GM20431 (cell line): ENCODE data around the gene RASA3.

ENCODE experiments used
- in situ Hi-C: fragments of 300-500 bp; cut with MseI, MboI; formaldehyde crosslinking; loops from one replicate; pipeline ENCODE4 v1.15.0; 2020; ENCODE audit warnings: low sequenced_read_pairs; ENCODE audit not compliant: unreplicated experiment

The RASA3 gene

GRCh38 chr13:114059946-114060860, 72.2 kb downstream of the RASA3 start:
- in situ Hi-C loops: no loop called here

GRCh38 chr13:114059428-114059827, 73.0 kb downstream of the RASA3 start:
- in situ Hi-C loops: no loop called here

GRCh38 chr13:114058051-114058867, 74.2 kb downstream of the RASA3 start:
- in situ Hi-C loops: no loop called here

GRCh38 chr13:114057166-114058050, 75.0 kb downstream of the RASA3 start:
- in situ Hi-C loops: no loop called here

DNA sequence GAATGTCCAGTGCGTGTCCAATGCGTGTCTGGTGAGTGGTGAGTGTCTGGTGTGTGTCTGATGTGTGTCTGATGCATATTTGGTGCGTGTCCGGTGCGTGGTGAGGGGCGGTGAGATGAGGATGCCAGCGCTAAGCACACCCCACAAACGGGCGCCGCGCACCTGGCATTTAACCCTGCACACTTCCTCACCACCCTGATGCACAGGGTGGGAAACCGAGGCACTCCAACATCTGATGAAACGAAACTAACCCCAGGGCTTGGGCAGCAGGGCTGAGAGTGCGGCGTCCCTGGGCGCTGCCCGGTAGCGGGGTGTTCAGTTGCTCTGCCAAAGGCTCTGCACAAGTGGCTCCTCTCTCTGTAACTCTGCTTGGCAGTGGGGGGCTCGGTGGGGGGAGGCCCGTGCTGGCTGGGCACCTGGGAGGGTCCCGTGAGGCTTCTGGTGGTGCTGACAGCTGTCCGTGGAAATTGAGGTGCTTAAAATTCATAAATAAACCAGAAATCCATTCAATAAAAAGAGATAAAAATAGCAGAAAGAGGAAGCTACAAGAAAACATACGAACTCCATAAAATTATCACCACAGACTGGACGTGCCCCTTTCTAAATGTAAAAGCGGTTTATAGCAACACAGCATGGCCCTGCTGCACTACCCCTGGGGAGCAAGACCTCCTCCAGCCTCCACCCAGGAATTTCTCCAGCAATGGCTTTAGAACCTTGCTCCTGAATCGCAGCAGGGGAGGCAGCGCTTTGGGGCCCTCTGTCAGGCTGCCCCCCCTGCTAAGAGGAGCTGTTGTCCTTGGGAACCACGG, 76.0 kb downstream of the RASA3 start:
- in situ Hi-C loops: no loop called here

DNA sequence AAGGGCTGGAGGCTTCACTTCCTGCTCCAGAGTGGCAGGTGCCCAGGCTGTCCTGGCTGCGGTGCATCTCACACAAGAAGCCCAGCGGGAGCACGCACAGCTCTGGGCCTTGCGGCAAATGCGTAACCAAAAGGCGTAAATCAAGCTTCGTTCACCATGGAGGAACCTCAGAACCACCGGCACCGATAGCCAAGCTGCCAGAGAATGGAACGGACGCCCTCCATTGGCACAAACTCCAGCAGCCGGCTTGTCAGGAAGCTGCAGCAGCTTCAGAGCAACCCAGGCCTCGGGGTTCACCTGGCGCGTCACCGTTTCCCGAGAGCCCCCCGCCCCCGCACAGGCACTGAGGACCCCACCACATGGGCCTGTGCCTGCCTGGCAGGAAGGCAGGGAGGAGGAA, 76.7 kb downstream of the RASA3 start:
- in situ Hi-C loops: no loop called here

DNA sequence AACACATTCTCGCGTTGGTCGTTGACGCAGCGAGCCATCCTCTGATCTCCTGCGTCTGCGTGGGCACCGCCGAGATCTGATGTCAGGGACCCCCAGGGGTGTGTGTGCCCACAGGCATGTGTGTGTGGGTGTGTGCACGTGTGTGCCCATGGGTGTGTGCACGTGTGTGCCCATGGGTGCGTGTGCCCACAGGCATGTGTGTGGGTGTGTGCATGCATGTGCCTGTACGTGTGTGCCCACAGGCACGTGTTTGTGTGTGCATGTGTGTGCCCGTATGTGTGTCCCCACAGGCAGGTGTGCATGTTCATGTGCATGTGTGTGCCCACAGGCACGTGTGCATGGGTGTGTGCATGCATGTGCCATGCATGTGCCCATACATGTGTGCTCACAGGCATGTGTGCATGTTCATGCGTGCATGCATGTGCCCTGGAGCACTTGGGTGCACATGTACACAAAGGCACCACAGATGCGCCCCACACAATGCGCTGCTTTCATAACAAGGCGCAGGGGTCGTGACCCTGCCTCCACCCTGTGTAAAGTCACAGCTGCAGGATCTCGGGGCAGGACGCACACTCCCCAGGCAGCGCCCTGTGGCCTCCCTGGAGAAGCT, 77.5 kb downstream of the RASA3 start:
- in situ Hi-C loops: no loop called here

DNA sequence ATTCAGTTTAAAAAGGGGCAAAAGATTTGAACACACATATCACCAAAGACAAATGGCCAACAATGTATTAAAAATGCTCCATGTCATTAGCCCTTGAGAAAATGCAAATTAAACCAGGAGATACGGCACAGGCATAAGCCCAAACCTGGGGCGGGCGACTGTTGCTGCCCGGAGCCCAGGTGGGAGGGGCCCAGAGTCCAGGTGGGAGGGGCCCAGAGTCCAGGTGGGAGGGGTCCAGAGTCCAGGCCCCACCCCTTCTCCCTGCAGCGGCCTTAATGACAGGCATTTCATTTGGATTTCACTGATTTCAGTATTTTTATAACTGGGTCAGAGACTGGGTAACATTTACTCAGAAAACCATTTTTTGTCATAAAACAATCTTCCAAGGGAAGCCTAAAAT, 78.2 kb downstream of the RASA3 start:
- in situ Hi-C loops: no loop called here

- in situ Hi-C loops: no loop called here
These were observed 79.4 kb downstream of the RASA3 start for GRCh38 chr13:114053026-114053425.

- in situ Hi-C loops: no loop called here
These were observed 81.6 kb downstream of the RASA3 start for GRCh38 chr13:114050536-114051450.

- in situ Hi-C loops: no loop called here
These were observed 82.8 kb downstream of the RASA3 start for GRCh38 chr13:114049626-114050101.

GRCh38 chr13:114049026-114049425, 83.4 kb downstream of the RASA3 start:
- in situ Hi-C loops: no loop called here

DNA sequence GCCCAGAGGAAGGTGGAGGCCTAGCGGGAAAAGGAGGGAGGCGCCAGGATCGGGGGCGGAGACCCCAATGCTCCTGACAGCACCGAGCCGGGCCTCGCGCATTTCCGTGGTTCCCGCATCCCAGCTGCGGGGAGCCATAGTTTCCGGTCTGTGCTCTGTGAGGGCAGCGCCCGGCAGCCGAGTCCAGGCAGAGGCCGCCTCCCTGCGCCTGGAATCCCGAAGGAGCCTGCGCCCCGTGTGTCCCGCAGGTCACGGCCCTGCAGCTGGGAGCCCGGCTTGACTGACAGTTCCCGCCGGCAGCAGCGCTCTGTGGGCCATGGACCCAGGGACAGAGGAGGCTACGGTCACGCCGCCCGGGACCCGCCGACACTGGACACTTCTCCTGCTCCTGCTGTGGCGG, 84.0 kb downstream of the RASA3 start:
- in situ Hi-C loops: no loop called here

DNA sequence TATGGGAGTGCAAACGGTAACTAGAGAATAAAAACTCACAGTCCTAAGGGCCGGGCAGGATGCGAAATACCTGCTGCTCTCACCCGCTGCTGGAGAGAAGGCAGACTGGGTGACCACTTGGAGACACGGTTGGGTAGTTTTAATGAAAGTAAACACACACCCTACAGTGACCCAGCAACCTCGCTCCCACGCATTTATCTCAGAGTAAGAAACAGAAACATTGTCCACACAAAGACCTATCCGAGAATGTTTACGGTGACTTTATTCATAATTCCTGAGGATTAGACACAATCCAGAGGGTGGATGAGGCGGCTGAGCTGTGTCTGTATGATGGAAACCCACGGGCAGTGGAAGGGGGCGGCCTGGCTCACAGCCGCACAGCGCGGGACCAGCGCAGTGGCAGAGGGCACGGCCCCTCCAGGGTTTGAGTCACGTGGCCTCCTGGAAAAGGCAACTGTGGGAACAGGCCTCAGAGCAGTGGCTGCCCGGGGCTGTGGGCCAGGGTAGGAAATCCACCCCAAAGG, 85.0 kb downstream of the RASA3 start:
- in situ Hi-C loops: no loop called here

DNA sequence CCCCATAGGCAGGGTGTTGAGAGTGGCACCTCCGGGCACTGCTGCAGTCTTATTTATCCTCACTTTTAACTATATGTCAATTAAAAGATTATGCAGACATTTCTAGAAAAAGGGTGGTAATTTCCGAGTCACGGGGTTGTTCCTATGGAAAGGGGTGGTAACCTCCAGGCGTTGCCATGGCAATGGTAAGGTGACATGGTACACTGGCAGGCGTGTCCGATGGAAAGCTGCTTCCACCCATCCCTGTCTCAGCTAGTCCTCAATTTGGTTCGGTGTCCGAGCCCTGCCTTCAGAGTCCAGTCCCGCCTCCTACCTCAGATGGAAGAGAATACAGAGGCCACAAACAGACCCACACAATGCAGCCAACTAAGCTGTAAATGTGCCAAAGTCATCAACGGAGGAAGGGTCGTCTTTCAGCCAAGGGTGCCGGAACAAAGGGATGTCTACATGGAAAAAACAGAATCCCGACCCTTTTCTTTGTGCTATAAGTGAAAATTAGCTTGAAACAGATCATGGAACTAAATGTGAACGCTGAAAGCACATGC, 85.9 kb downstream of the RASA3 start:
- in situ Hi-C loops: no loop called here

GRCh38 chr13:114045113-114045735, 87.2 kb downstream of the RASA3 start:
- in situ Hi-C loops: no loop called here

- in situ Hi-C loops: no loop called here
These were observed 87.9 kb downstream of the RASA3 start for GRCh38 chr13:114044486-114044885.
